CD4-positive, CD25-positive, alpha-beta regulatory T cell (primary cell): ENCODE results near the gene MAP3K6. TPM values are rescaled to one million over a fixed set of nuclear protein-coding genes. Genes with fewer than 3 reads are reported as not detected.

ENCODE experiments used
- ATAC-seq, 2 donors: fragments of 150-1000 bp; cut with Tn5 transposase; one replicate each; pipeline ENCODE4 v1.10.0; 2021; ENCODE audit warnings: low read depth in 2 of 2, moderate number of reproducible peaks in 2 of 2, moderate library complexity in 1 of 2
- DNase-seq, 3 donors: peaks; one replicate each; pipeline versions ENCODE4 v3.0.0 to v3.0.0-alpha.2; 2012 to 2022; ENCODE audit warnings: mixed read lengths in 1 of 3
- H3K27ac ChIP-seq: one replicate; pipeline ENCODE4 v1.7.0; 2013; ENCODE audit warnings: mild to moderate bottlenecking, low read length; ENCODE audit not compliant: insufficient read depth, poor library complexity, severe bottlenecking
- H3K27me3 ChIP-seq: one replicate; pipeline ENCODE4 v1.7.0; 2013; ENCODE audit warnings: low read length; ENCODE audit not compliant: control insufficient read depth, insufficient read depth
- H3K36me3 ChIP-seq: one replicate; pipeline ENCODE4 v1.7.0; 2013; ENCODE audit warnings: mild to moderate bottlenecking, low read length, moderate library complexity; ENCODE audit not compliant: control insufficient read depth, insufficient read depth
- H3K4me1 ChIP-seq: 2 replicates; pipeline ENCODE4 v1.7.0; 2013; ENCODE audit warnings: mild to moderate bottlenecking, low read length; ENCODE audit not compliant: insufficient read depth, control insufficient read depth, poor library complexity, severe bottlenecking
- H3K4me3 ChIP-seq: one replicate; pipeline ENCODE4 v1.7.0; 2013; ENCODE audit warnings: low read depth, mild to moderate bottlenecking, low read length, moderate library complexity
- H3K9me3 ChIP-seq, 2 experiments: 1 replicate in 1 of 2; 2 replicates in 1 of 2; pipeline ENCODE4 v1.7.0; 2013; ENCODE audit warnings: low read length in 2 of 2, mild to moderate bottlenecking in 1 of 2, moderate library complexity in 1 of 2; ENCODE audit not compliant: control insufficient read depth in 2 of 2
- H3K27ac Mint-ChIP-seq, 3 donors: one replicate each; pipeline ENCODE4 v1.8.0; 2020 to 2022; ENCODE audit warnings: mild to moderate bottlenecking in 3 of 3, mixed read lengths in 3 of 3, moderate library complexity in 2 of 3
- H3K27me3 Mint-ChIP-seq: one replicate; pipeline ENCODE4 v1.8.0; 2022; ENCODE audit warnings: mild to moderate bottlenecking, mixed read lengths
- H3K36me3 Mint-ChIP-seq: one replicate; pipeline ENCODE4 v1.8.0; 2020; ENCODE audit warnings: mixed read lengths
- H3K4me1 Mint-ChIP-seq, 4 donors: one replicate each; pipeline ENCODE4 v1.8.0; 2020 to 2022; ENCODE audit warnings: mixed read lengths in 4 of 4, mild to moderate bottlenecking in 1 of 4
- H3K4me3 Mint-ChIP-seq, 4 donors: one replicate each; pipeline ENCODE4 v1.8.0; 2020 to 2022; ENCODE audit warnings: mild to moderate bottlenecking in 4 of 4, mixed read lengths in 4 of 4, moderate library complexity in 3 of 4
- H3K9me3 Mint-ChIP-seq, 7 donors: one replicate each; pipeline ENCODE4 v1.8.0; 2020 to 2022; ENCODE audit warnings: mixed read lengths in 7 of 7, mild to moderate bottlenecking in 3 of 7, moderate library complexity in 2 of 7
- polyA plus RNA-seq, 4 donors: library from polyadenylated mRNA; unstranded; fragments of 300-500 nt; fragmentation: Illumina TruSeq; gene quantifications; one replicate each; pipeline ENCODE4 v1.2.3, GENCODE V29; 2021
- total RNA-seq: library from RNA; stranded (reverse); gene quantifications from one replicate; pipeline ENCODE4 v1.2.3, GENCODE V29; 2022

The MAP3K6 gene
- total and polyA plus RNA-seq, 5 donors from 2014 or later: 3.8 to 8.3 (median 5.6) TPM

- Mint-ChIP-seq H3K27ac (peak overlapping the region; percentile 61 to 96 (median 87)), H3K4me3 (peak overlapping the region; percentile 73 to 91 (median 82)), H3K9me3 (no peaks in the 10 kb centered on the region), H3K36me3 (no peaks in the 10 kb centered on the region), H3K4me1 (peaks cover 0 to 73% (median 25%) of the 10 kb centered on the region in 4 donors), H3K27me3 (peaks cover 4% of the 10 kb centered on the region)
- Histone ChIP-seq H3K36me3 (no peaks in the 10 kb centered on the region), H3K4me3 (peak overlapping the region; percentile 61), H3K9me3 (no peaks in the 10 kb centered on the region), H3K4me1 (peaks cover 51% of the 10 kb centered on the region), H3K27ac (peak overlapping the region; percentile 21), H3K27me3 (no peaks in the 10 kb centered on the region)
- peak; percentile 36 to 73 (median 37) for DNase-seq
- peak in 1 of 2 donors; percentile 7 for ATAC-seq
Measured at GRCh38 chr1:27360159-27361043, 6.4 kb downstream of the MAP3K6 start.

GRCh38 chr1:27359822-27360158 is 7.0 kb downstream of the MAP3K6 start:
- Mint-ChIP-seq H3K9me3 (no peaks in the 10 kb centered on the region), H3K27me3 (peaks cover 4% of the 10 kb centered on the region), H3K4me1 (peaks cover 0 to 70% (median 25%) of the 10 kb centered on the region in 4 donors), H3K36me3 (no peaks in the 10 kb centered on the region), H3K4me3 (peak overlapping the region; percentile 59 to 91 (median 82)), H3K27ac (peak overlapping the region in 2 of 3 donors; percentile 61 to 96)
- no peak overlapping the region for H3K27ac ChIP-seq
- no peaks in the 10 kb centered on the region for H3K27me3 ChIP-seq
- no peaks in the 10 kb centered on the region for H3K9me3 ChIP-seq
- DNase-seq (no peak), ATAC-seq (no peak)
- peaks cover 47% of the 10 kb centered on the region for H3K4me1 ChIP-seq
- no peaks in the 10 kb centered on the region for H3K36me3 ChIP-seq
- H3K4me3 ChIP-seq: peak overlapping the region; percentile 61

GRCh38 chr1:27358928-27359313 is 7.8 kb downstream of the MAP3K6 start:
- DNase-seq: no peak

GRCh38 chr1:27358038-27358927 is 8.5 kb downstream of the MAP3K6 start:
- peaks cover 0 to 69% (median 26%) of the 10 kb centered on the region in 4 donors for H3K4me1 Mint-ChIP-seq
- ATAC-seq (no peak), DNase-seq (no peak)
- peaks cover 45% of the 10 kb centered on the region for H3K4me1 ChIP-seq
- H3K36me3 Mint-ChIP-seq: peaks cover 3% of the 10 kb centered on the region
- peaks cover 4% of the 10 kb centered on the region for H3K27me3 Mint-ChIP-seq
- peak overlapping the region; percentile 79 to 91 (median 84) for H3K4me3 Mint-ChIP-seq
- H3K4me3 ChIP-seq: no peak overlapping the region
- no peaks in the 10 kb centered on the region for H3K36me3 ChIP-seq
- H3K27ac Mint-ChIP-seq: peak overlapping the region in 2 of 3 donors; percentile 60 to 61
- H3K27me3 ChIP-seq: no peaks in the 10 kb centered on the region
- no peak overlapping the region for H3K27ac ChIP-seq
- H3K9me3 ChIP-seq: no peaks in the 10 kb centered on the region
- no peaks in the 10 kb centered on the region for H3K9me3 Mint-ChIP-seq

More at GRCh38 chr1:27358928-27359313, 7.8 kb downstream of the MAP3K6 start:
- peak overlapping the region in 2 of 3 donors; percentile 60 to 61 for H3K27ac Mint-ChIP-seq
- no peaks in the 10 kb centered on the region for H3K9me3 ChIP-seq
- H3K27me3 Mint-ChIP-seq: peaks cover 4% of the 10 kb centered on the region
- H3K4me3 ChIP-seq: no peak overlapping the region
- no peaks in the 10 kb centered on the region for H3K36me3 ChIP-seq
- no peak overlapping the region for H3K27ac ChIP-seq
- H3K27me3 ChIP-seq: no peaks in the 10 kb centered on the region
- peaks cover 45% of the 10 kb centered on the region for H3K4me1 ChIP-seq
- H3K9me3 Mint-ChIP-seq: no peaks in the 10 kb centered on the region
- H3K36me3 Mint-ChIP-seq: no peaks in the 10 kb centered on the region
- H3K4me3 Mint-ChIP-seq: peak overlapping the region in 3 of 4 donors; percentile 39 to 91 (median 78)
- H3K4me1 Mint-ChIP-seq: peaks cover 0 to 66% (median 25%) of the 10 kb centered on the region in 4 donors
- no peak for ATAC-seq

GRCh38 chr1:27357281-27358037 is 9.3 kb downstream of the MAP3K6 start:
- DNase-seq (peak; percentile 72 to 87 (median 84)), ATAC-seq (peak; percentile 73 to 81)
- H3K4me1 ChIP-seq: peaks cover 45% of the 10 kb centered on the region
- Mint-ChIP-seq H3K27me3 (peaks cover 4% of the 10 kb centered on the region), H3K9me3 (no peaks in the 10 kb centered on the region), H3K27ac (peak overlapping the region; percentile 56 to 83 (median 75)), H3K4me1 (peaks cover 0 to 66% (median 26%) of the 10 kb centered on the region in 4 donors), H3K36me3 (peaks cover 3% of the 10 kb centered on the region), H3K4me3 (peak overlapping the region; percentile 79 to 89 (median 83))
- peak overlapping the region; percentile 37 for H3K4me3 ChIP-seq
- no peaks in the 10 kb centered on the region for H3K9me3 ChIP-seq
- peak overlapping the region; percentile 65 for H3K27ac ChIP-seq
- no peaks in the 10 kb centered on the region for H3K27me3 ChIP-seq
- no peaks in the 10 kb centered on the region for H3K36me3 ChIP-seq

- DNase-seq (peak in 1 of 3 donors; percentile 31), ATAC-seq (peak; percentile 29 to 40)
- Mint-ChIP-seq H3K27me3 (peaks cover 4% of the 10 kb centered on the region), H3K36me3 (peaks cover 4% of the 10 kb centered on the region), H3K9me3 (no peaks in the 10 kb centered on the region), H3K4me1 (peaks cover 0 to 61% (median 26%) of the 10 kb centered on the region in 4 donors), H3K4me3 (peak overlapping the region; percentile 79 to 89 (median 83)), H3K27ac (peak overlapping the region; percentile 56 to 83 (median 75))
- Histone ChIP-seq H3K4me3 (peak overlapping the region; percentile 37), H3K9me3 (no peaks in the 10 kb centered on the region), H3K27ac (peak overlapping the region; percentile 65), H3K4me1 (peaks cover 45% of the 10 kb centered on the region), H3K27me3 (no peaks in the 10 kb centered on the region), H3K36me3 (no peaks in the 10 kb centered on the region)
Measured at GRCh38 chr1:27356619-27357280, 10.0 kb downstream of the MAP3K6 start.
